Neural cell (in vitro differentiated cells): ENCODE results near the gene NUDT1.

Source experiments
- EP300 ChIP-seq: fragments of 450-650 bp; conservative IDR thresholded peaks from 2 replicates; pipeline ENCODE4 v1.6.1; 2014; ENCODE audit warnings: antibody characterized with exemption, mild to moderate bottlenecking, moderate library complexity; ENCODE audit not compliant: poor library complexity, severe bottlenecking
- EZH2 ChIP-seq: fragments of 200-600, 300-800 bp; shearing (Covaris generic), sonication (generic); IDR thresholded peaks from 2 replicates; pipeline ENCODE4 v1.6.1; 2014; ENCODE audit warnings: antibody characterized with exemption, low read length, borderline replicate concordance, mild to moderate bottlenecking; ENCODE audit not compliant: insufficient read depth, poor library complexity, severe bottlenecking
- POLR2AphosphoS5 ChIP-seq: IDR thresholded peaks from 2 replicates; pipeline ENCODE4 v1.6.1; 2012
- TAF1 ChIP-seq: IDR thresholded peaks from 2 replicates; pipeline ENCODE4 v1.6.1; 2012; ENCODE audit warnings: low read depth
- TF ChIP-seq, protein P1 (sequence below): fragments of 450-650 bp; IDR thresholded peaks from 2 replicates; pipeline ENCODE4 v1.5.1; 2014; ENCODE audit warnings: antibody characterized with exemption, mild to moderate bottlenecking, moderate library complexity; ENCODE audit not compliant: poor library complexity, severe bottlenecking

DNA sequence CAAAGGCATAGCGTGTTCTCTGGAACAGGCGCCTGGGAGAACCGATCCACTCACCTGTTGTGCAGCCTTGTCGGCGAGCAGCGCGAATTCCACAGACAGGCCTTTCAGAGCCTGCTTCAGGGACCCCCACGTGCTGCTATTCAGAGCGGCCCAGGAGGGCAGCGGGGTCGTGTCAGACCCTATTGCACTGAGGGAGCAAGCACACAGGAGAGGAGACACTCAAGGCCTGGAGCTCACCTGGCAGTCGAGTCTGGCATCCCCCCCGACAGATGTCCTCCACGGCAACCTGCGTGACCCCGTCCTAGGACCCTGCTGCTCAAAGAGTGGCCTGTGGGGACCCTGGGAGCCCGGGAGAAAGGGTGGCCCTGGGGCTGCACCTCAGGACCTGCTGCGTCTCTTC, 21.1 kb downstream of the NUDT1 start:
- TF ChIP-seq, protein P1, sequence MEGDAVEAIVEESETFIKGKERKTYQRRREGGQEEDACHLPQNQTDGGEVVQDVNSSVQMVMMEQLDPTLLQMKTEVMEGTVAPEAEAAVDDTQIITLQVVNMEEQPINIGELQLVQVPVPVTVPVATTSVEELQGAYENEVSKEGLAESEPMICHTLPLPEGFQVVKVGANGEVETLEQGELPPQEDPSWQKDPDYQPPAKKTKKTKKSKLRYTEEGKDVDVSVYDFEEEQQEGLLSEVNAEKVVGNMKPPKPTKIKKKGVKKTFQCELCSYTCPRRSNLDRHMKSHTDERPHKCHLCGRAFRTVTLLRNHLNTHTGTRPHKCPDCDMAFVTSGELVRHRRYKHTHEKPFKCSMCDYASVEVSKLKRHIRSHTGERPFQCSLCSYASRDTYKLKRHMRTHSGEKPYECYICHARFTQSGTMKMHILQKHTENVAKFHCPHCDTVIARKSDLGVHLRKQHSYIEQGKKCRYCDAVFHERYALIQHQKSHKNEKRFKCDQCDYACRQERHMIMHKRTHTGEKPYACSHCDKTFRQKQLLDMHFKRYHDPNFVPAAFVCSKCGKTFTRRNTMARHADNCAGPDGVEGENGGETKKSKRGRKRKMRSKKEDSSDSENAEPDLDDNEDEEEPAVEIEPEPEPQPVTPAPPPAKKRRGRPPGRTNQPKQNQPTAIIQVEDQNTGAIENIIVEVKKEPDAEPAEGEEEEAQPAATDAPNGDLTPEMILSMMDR: no peak
- TF ChIP-seq EZH2 (no peak), POLR2AphosphoS5 (no peak), TAF1 (no peak), EP300 (no peak)
